Suprapubic skin (tissue), 4 donors: ENCODE results near the gene NRXN3. TPM values are rescaled to one million over a fixed set of nuclear protein-coding genes. Genes with fewer than 3 reads are reported as not detected.

Experiments
- DNase-seq, 2 donors: peaks; one replicate each; pipeline ENCODE4 v3.0.0-alpha.2; 2019; ENCODE audit warnings: low spot score in 2 of 2
- H3K27ac ChIP-seq: fragments of 200-600 bp; sonication (generic); one replicate; pipeline ENCODE4 v1.5.1; 2019
- H3K27me3 ChIP-seq: fragments of 200-600 bp; sonication (generic); one replicate; pipeline ENCODE4 v1.5.1; 2019
- H3K36me3 ChIP-seq: fragments of 200-600 bp; sonication (generic); one replicate; pipeline ENCODE4 v1.5.1; 2019
- H3K4me1 ChIP-seq: fragments of 200-600 bp; sonication (generic); one replicate; pipeline ENCODE4 v1.5.1; 2019
- H3K4me3 ChIP-seq: fragments of 200-600 bp; sonication (generic); one replicate; pipeline ENCODE4 v1.5.1; 2019; ENCODE audit warnings: mild to moderate bottlenecking
- H3K9me3 ChIP-seq: fragments of 200-600 bp; sonication (generic); one replicate; pipeline ENCODE4 v1.5.1; 2019
- CTCF ChIP-seq, 2 donors: fragments of 200-600 bp in 1 of 2; fragments of 450-650 bp in 1 of 2; sonication (generic) in 1 of 2; IDR thresholded peaks; one replicate each; pipeline ENCODE4 v1.5.1; 2016 to 2019; ENCODE audit warnings: antibody characterized with exemption in 2 of 2, mild to moderate bottlenecking in 1 of 2, moderate library complexity in 1 of 2
- EP300 ChIP-seq: sonication (generic); formaldehyde crosslinking; IDR thresholded peaks from one replicate; pipeline ENCODE4 v1.6.1; 2017; ENCODE audit warnings: antibody characterized with exemption
- POLR2A ChIP-seq, 2 donors: fragments of 450-650 bp; IDR thresholded peaks; one replicate each; pipeline ENCODE4 v1.6.1; 2017; ENCODE audit warnings: antibody characterized with exemption in 2 of 2, mild to moderate bottlenecking in 2 of 2, moderate library complexity in 2 of 2
- POLR2AphosphoS5 ChIP-seq, 3 donors: sonication (generic); formaldehyde crosslinking; IDR thresholded peaks; one replicate each; pipeline ENCODE4 v1.6.1; 2017; ENCODE audit warnings: antibody characterized with exemption in 3 of 3
- WGBS: methylation state at CpG from one replicate; pipeline ENCODE4 v1.1.5; 2018; 5-methylcytosine and 5-hydroxymethylcytosine counted together
- total RNA-seq, 4 donors: library from RNA; depleted of rRNA; stranded (reverse); fragments of >200 nt; gene quantifications; one replicate each; pipeline ENCODE4 v1.1.0, GENCODE V29; 2016

Gene NRXN3
- total RNA-seq, 4 donors from 2014 or later: 0.79 to 4.3 (median 3.3) TPM

- no peak overlapping the region for H3K4me3 ChIP-seq
- H3K4me1 ChIP-seq: no peaks in the 10 kb centered on the region
- H3K27ac ChIP-seq: no peak overlapping the region
- WGBS: 68% methylated on average over 4 of the region's 4 CpGs
- DNase-seq: no peak
- TF ChIP-seq POLR2A (IDR thresholded peaks at IDR 0.05): no peak
- no peak for TF ChIP-seq EP300
- no peak for TF ChIP-seq CTCF (IDR thresholded peaks at IDR 0.05)
- TF ChIP-seq POLR2AphosphoS5 (IDR thresholded peaks at IDR 0.05): no peak
- no peaks in the 10 kb centered on the region for H3K27me3 ChIP-seq
- H3K9me3 ChIP-seq: no peaks in the 10 kb centered on the region
- H3K36me3 ChIP-seq: no peaks in the 10 kb centered on the region
These were observed 540.8 kb downstream of the NRXN3 start for GRCh38 chr14:78710963-78711362.

GRCh38 chr14:78713716-78714115 lies 543.5 kb downstream of the NRXN3 start:
- Histone ChIP-seq H3K27ac (no peak overlapping the region), H3K9me3 (no peaks in the 10 kb centered on the region), H3K36me3 (no peaks in the 10 kb centered on the region), H3K4me1 (no peaks in the 10 kb centered on the region), H3K27me3 (no peaks in the 10 kb centered on the region), H3K4me3 (no peak overlapping the region)
- DNase-seq: no peak
- TF ChIP-seq POLR2AphosphoS5 (IDR thresholded peaks at IDR 0.05): no peak
- no peak for TF ChIP-seq CTCF (IDR thresholded peaks at IDR 0.05)
- TF ChIP-seq POLR2A (IDR thresholded peaks at IDR 0.05): no peak
- no peak for TF ChIP-seq EP300

- 89% methylated on average over 11 of the region's 18 CpGs for WGBS
- TF ChIP-seq CTCF (IDR thresholded peaks at IDR 0.05): no peak
- TF ChIP-seq EP300: no peak
- TF ChIP-seq POLR2AphosphoS5 (IDR thresholded peaks at IDR 0.05): no peak
These were observed 544.5 kb downstream of the NRXN3 start for GRCh38 chr14:78714711-78715110.

GRCh38 chr14:78721756-78722480 lies 551.7 kb downstream of the NRXN3 start:
- DNase-seq: no peak
- Histone ChIP-seq H3K36me3 (no peaks in the 10 kb centered on the region), H3K27ac (no peak overlapping the region), H3K4me1 (no peaks in the 10 kb centered on the region), H3K27me3 (no peaks in the 10 kb centered on the region), H3K9me3 (no peaks in the 10 kb centered on the region), H3K4me3 (no peak overlapping the region)
- TF ChIP-seq POLR2A (IDR thresholded peaks at IDR 0.05): no peak
- TF ChIP-seq EP300: no peak
- TF ChIP-seq POLR2AphosphoS5 (IDR thresholded peaks at IDR 0.05): no peak
- no peak for TF ChIP-seq CTCF (IDR thresholded peaks at IDR 0.05)
- WGBS: 60% methylated on average over 6 of the region's 6 CpGs

More at GRCh38 chr14:78714711-78715110, 544.5 kb downstream of the NRXN3 start:
- Histone ChIP-seq H3K36me3 (no peaks in the 10 kb centered on the region), H3K27me3 (no peaks in the 10 kb centered on the region), H3K9me3 (no peaks in the 10 kb centered on the region), H3K27ac (no peak overlapping the region), H3K4me1 (no peaks in the 10 kb centered on the region), H3K4me3 (no peak overlapping the region)
- DNase-seq: no peak

- no peak for DNase-seq
- TF ChIP-seq EP300 (no peak), POLR2A (IDR thresholded peaks at IDR 0.05) (no peak), CTCF (IDR thresholded peaks at IDR 0.05) (no peak), POLR2AphosphoS5 (IDR thresholded peaks at IDR 0.05) (no peak)
- Histone ChIP-seq H3K27ac (no peak overlapping the region), H3K4me3 (no peak overlapping the region), H3K36me3 (no peaks in the 10 kb centered on the region), H3K9me3 (no peaks in the 10 kb centered on the region), H3K27me3 (no peaks in the 10 kb centered on the region), H3K4me1 (no peaks in the 10 kb centered on the region)
- 50% methylated on average over 1 of the region's 1 CpG for WGBS
These were observed 554.9 kb downstream of the NRXN3 start for GRCh38 chr14:78725086-78725485.
